HG03520 (cell line): ENCODE measurements around the gene RAB9B.
"Not testable (repeated sequence)": the region's sequence is repeated elsewhere in the genome, so short reads cannot be mapped to it uniquely, and the experiment has no call there.

ENCODE experiments used
- ATAC-seq: cut with Tn5 transposase; IDR thresholded peaks from one replicate; pipeline ENCODE4 v1.9.1; 2021; ENCODE audit warnings: mild to moderate bottlenecking, moderate library complexity; ENCODE audit not compliant: unreplicated experiment

Gene RAB9B

DNA sequence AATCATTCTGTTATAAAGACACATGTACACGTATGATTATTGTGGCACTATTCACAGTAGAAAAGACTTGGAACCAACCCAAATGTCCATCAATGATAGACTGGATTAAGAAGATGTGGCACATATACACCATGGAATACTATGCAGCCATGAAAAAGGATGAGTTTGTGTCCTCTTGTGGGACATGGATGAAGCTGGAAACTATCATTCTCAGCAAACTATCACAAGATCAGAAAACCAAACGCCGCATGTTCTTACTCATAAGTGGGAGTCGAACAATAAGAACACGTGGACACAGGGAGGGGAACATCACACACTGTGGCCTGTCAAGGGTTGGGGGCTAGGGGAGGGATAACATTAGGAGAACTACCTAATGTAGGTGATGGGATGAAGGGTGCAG lies 15.0 kb downstream of the RAB9B start:
- not testable (repeated sequence) for ATAC-seq

- ATAC-seq = no peak
Measured at GRCh38 chrX:103811858-103812257, 20.2 kb downstream of the RAB9B start.

DNA sequence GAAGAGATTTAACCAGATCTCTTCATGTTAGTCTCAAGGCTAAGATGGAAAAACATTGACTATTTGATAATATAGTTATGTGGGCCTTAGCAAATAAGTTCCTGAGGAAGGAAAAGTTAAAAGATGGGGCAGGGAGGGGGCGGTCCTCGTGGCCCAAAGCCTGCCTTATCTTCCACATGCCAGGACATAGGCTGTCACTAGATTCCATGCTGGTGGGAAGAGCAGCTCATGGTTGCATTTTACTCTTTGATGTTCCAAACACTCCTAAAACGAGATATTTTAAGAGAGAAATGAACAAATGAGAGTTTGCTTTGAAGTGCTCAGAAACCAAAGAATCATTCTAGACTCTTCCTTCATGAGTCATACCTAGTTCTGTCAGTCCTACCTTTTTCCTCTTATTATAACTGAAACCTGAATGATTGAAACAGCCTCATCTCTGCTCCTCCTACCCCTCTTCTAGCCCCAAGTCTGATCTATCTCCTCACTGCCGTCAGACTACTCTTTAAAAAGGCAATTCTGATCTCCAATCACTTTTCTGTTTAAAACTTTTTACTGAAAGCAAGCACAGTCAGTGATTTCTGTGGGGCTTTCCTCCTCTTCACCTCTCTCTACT lies 25.1 kb downstream of the RAB9B start:
- ATAC-seq = no peak

DNA sequence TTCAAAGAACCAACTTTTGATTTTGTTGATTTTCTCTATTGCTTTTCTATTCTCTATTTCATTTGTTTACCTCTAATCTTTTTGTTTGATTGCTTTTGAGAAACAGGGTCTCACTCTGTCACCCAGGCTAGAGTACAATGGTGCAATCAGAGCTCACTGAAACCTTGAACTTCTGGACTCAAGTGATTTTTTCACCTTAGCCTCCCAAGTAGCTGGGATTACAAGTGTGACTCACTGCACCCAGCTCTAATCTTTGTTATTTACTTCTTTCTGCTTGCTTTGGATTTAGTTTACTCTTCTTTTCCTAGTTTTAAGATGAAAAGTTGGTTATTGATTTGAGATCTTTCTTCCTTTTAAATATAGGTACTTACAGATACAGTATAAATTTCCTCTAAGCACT lies 26.2 kb downstream of the RAB9B start:
- no peak for ATAC-seq

DNA sequence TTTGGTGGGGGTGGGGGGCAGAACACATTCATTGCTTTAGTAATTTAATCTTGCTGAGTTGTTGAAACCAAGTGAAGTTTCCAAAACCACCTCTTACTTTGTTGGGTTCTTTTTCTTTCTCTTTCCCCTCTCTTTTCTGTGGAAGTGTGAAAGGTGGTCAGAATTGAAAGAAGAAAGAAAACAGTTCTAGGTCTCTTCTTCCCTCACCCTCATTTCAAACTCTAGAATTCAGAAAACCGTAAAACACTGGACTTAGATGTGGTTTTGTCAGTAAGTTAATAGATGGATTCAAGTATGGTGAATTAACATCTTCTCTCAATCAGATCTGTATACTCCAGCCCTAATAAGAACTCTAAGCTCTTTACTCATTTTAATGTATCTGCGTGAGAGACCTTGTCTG lies 31.7 kb downstream of the RAB9B start:
- ATAC-seq = no peak

DNA sequence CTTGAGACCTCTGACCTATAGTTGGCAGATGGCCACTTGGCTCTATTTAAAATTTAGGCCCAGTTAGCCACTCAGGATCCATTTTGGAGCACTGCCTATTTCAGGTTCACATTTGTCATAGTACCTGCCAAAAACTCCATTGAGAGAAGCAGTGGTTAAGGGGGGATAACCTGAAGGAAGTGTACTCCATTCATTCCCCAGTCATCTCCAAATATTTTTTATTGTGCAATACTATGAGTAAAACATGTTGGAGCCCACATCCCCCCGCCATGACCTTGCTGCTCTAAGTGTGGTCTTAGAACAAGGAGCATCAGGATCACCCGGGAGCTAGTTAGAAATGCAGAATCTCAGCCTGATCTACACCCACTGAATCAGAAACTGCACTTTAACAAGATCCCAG lies 34.4 kb downstream of the RAB9B start:
- ATAC-seq = no peak

- no peak for ATAC-seq
Measured at GRCh38 chrX:103794119-103794518, 37.9 kb downstream of the RAB9B start.

GRCh38 chrX:103793545-103793940 lies 38.5 kb downstream of the RAB9B start:
- ATAC-seq = no peak

GRCh38 chrX:103792916-103793544 lies 39.0 kb downstream of the RAB9B start:
- no peak for ATAC-seq

- no peak for ATAC-seq
Measured at GRCh38 chrX:103791826-103792485, 40.1 kb downstream of the RAB9B start.

DNA sequence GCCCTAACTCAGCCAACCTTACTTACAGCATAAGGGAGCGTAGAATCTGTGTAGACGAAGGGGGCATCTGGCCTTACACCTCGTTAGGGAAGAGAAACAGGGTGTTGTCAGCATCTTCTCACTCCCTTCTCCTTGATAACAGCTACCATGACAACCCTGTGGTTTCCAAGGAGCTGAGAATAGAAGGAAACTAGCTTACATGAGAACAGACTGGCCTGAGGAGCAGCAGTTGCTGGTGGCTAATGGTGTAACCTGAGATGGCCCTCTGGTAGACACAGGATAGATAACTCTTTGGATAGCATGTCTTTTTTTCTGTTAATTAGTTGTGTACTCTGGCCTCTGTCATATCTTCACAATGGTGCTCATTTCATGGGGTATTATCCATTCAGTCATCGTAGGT lies 40.8 kb downstream of the RAB9B start:
- no peak for ATAC-seq

GRCh38 chrX:103789004-103789403 lies 43.1 kb downstream of the RAB9B start:
- peak; percentile 78 for ATAC-seq

- ATAC-seq = no peak
Measured at GRCh38 chrX:103783971-103784370, 48.1 kb downstream of the RAB9B start.

- no peak for ATAC-seq
Measured at GRCh38 chrX:103783196-103783595, 48.9 kb downstream of the RAB9B start.

DNA sequence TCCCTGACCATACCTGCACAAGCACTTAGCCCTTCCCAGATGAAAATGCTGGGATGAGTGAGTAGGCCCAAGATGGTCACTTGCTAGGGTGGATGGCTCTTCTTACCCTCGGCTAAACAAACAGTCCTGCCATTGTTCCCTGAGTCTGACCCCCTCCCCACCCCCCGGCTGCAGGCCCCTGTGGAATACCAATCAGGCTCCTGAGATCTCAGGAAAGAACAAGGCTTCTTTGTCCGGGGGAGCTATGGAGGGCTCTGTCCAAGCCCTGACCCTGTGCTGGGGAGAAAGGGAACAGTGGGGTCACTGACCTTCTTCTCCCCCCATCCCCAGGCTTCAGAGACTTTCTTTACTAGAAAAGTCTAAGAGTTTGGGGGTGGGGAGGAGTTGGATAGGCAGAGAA lies 49.4 kb downstream of the RAB9B start:
- ATAC-seq = no peak

GRCh38 chrX:103781706-103782105 lies 50.4 kb downstream of the RAB9B start:
- ATAC-seq = no peak

DNA sequence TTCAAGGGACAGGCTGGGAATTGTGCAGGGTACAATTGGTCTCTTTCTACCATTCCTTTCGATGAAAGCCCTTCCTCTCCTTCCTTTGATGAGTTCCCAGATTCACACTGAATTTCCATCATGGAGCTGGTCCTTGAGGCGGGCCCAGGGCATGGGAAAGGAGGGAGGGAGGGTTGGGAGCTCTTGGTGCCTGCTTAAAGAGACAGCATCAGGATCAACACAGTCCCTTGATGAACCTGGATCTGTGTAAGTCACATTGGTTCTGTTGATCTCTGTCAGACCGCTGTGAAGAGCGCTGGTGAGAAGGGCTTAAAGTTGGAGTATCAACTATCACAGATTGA lies 51.0 kb downstream of the RAB9B start:
- no peak for ATAC-seq

- no peak for ATAC-seq
Measured at GRCh38 chrX:103780336-103781061, 51.6 kb downstream of the RAB9B start.

DNA sequence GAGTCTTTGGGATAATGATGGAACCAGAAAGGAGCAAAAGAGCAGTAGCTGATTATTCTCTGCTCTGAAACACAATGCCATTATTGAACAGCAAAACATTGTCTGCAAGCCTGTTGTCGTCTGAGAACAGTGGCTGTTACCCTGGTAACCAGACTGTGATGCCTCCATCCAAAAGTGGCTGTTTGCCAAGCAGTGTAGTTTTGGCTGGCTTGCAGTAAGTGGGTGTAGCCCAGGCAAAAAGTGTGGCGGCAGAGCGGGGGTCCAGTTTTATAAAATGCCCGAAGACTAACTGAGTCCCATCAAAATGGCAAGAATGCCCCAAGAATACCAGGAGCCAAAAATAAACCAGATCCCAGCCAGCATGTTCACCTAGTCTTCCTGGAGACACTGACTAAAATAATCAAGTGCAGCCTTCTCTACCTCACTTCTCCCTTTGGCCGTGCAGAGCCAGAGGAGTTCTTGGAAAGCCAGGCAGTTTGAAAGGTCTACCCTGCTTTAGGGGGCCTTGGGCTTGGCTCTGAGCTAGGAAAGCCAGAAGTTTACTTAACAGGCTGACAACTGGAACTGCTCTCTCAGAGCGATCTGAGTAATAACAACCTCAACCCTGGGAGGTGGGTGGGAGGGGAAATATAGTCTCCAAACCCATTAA lies 52.8 kb downstream of the RAB9B start:
- no peak for ATAC-seq

DNA sequence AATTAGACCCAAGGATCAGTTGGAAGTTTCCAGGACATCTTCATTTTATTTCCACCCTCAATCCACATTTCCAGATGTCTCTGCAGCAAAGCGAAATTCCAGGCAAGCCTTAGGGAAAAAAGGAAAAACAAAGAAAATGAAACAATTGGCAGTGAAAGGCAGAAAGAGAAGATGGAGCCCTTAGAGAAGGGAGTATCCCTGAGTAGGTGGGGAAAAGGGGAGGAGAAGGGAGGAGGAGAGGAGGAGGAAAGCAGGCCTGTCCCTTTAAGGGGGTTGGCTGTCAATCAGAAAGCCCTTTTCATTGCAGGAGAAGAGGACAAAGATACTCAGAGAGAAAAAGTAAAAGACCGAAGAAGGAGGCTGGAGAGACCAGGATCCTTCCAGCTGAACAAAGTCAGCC lies 55.5 kb downstream of the RAB9B start, which contains the start of gene PLP1:
TSS of gene PLP1 (plus strand) at position 295 of the 400 bp plus-strand sequence. CDS start 156 bp downstream, outside the sequence.
- no peak for ATAC-seq

DNA sequence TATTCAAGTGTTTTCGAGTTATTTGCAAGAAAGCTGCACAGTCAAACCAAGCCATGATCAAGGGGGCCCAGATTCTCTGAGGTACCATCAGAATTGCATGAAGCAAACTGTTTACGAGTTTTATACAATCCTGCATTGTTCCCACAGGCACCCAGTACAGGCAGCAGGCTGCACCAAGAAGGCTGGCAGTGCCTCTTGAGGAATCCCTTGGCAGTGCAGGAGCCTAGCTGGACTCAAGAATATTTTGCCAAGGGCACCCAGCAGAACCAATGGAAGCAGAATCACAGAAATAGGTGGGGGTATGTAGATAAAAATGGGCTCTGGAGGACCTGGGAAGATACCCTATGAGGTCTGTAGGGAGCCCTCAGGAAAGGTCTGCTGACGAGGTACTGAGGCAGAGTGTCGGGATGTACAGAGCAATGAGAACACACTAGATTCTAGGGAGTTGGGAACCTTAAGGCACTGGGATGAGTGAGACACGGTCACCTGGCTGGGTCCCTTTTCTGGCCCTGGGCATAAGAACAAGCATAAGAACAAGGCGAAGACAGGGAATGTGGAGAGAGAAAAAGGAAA lies 57.9 kb downstream of the RAB9B start:
- no peak for ATAC-seq
